SK-N-SH treated with all-trans-retinoic acid at 6 μM for 48 hours (cell line): ENCODE measurements around the gene PABPC1L.

ENCODE experiments used
- ATAC-seq: fragments of 200-7000 bp; cut with Tn5 transposase; 3 replicates; pipeline ENCODE4 v1.9.1; 2020; ENCODE audit warnings: mild to moderate bottlenecking, moderate library complexity
- ARNTL ChIP-seq: fragments of 450-650 bp; formaldehyde crosslinking; IDR thresholded peaks from 2 replicates; pipeline ENCODE4 v1.5.0; 2020; ENCODE audit warnings: low read depth, mild to moderate bottlenecking, moderate library complexity, borderline replicate concordance
- BACH2 ChIP-seq: fragments of 250-450 bp; sonication (Bioruptor Pico); IDR thresholded peaks from 2 replicates; pipeline ENCODE4 v1.9.0; 2021; ENCODE audit warnings: mild to moderate bottlenecking, borderline replicate concordance
- CREB5 ChIP-seq: fragments of 250-450 bp; sonication (Bioruptor Pico); IDR thresholded peaks from 2 replicates; pipeline ENCODE4 v1.5.1; 2020; ENCODE audit warnings: low read depth, mild to moderate bottlenecking, moderate library complexity
- CSDC2 ChIP-seq: fragments of 250-450 bp; sonication (Bioruptor Pico); IDR thresholded peaks from 2 replicates; pipeline ENCODE4 v1.5.0; 2020; ENCODE audit warnings: mild to moderate bottlenecking, moderate library complexity
- CSRNP3 ChIP-seq: fragments of 250-450 bp; sonication (Bioruptor Pico); IDR thresholded peaks from 2 replicates; pipeline ENCODE4 v1.5.1; 2021; ENCODE audit warnings: mild to moderate bottlenecking, moderate library complexity
- ESRRG ChIP-seq: fragments of 250-450 bp; sonication (Bioruptor Pico); IDR thresholded peaks from 2 replicates; pipeline ENCODE4 v1.6.1; 2021; ENCODE audit warnings: mild to moderate bottlenecking
- GLIS3 ChIP-seq: fragments of 250-450 bp; sonication (Bioruptor Pico); IDR thresholded peaks from 2 replicates; pipeline ENCODE4 v1.5.0; 2020; ENCODE audit warnings: mild to moderate bottlenecking, moderate library complexity
- ISL1 ChIP-seq: fragments of 250-450 bp; sonication (Bioruptor Pico); IDR thresholded peaks from 2 replicates; pipeline ENCODE4 v2.1.2; 2022; ENCODE audit warnings: mild to moderate bottlenecking, moderate library complexity
- OSR1 ChIP-seq: fragments of 250-450 bp; sonication (Bioruptor Pico); IDR thresholded peaks from 2 replicates; pipeline ENCODE4 v1.8.0; 2022; ENCODE audit warnings: moderate library complexity, mild to moderate bottlenecking, inconsistent platforms
- PATZ1 ChIP-seq: fragments of 250-450 bp; sonication (Bioruptor Pico); IDR thresholded peaks from 2 replicates; pipeline ENCODE4 v1.8.0; 2020; ENCODE audit warnings: mild to moderate bottlenecking, moderate library complexity, borderline replicate concordance
- PPARA ChIP-seq: fragments of 250-450 bp; sonication (Bioruptor Pico); IDR thresholded peaks from 2 replicates; pipeline ENCODE4 v1.5.0; 2020; ENCODE audit warnings: mild to moderate bottlenecking, borderline replicate concordance
- RARB ChIP-seq: fragments of 250-450 bp; sonication (Bioruptor Pico); IDR thresholded peaks from 2 replicates; pipeline ENCODE4 v1.8.0; 2021; ENCODE audit warnings: mild to moderate bottlenecking, moderate library complexity
- SNAI2 ChIP-seq: fragments of 250-450 bp; sonication (Bioruptor Pico); IDR thresholded peaks from 2 replicates; pipeline ENCODE4 v1.5.0; 2020; ENCODE audit warnings: mild to moderate bottlenecking, moderate library complexity
- TCF4 ChIP-seq: fragments of 250-450 bp; sonication (Bioruptor Pico); IDR thresholded peaks from 2 replicates; pipeline ENCODE4 v1.8.0; 2021; ENCODE audit warnings: mild to moderate bottlenecking, moderate library complexity, borderline replicate concordance
- TOX ChIP-seq: fragments of 250-450 bp; sonication (Bioruptor Pico); IDR thresholded peaks from 2 replicates; pipeline ENCODE4 v1.8.0; 2021; ENCODE audit warnings: mild to moderate bottlenecking, moderate library complexity, borderline replicate concordance
- TSHZ2 ChIP-seq: fragments of 250-450 bp; sonication (Bioruptor Pico); IDR thresholded peaks from 2 replicates; pipeline ENCODE4 v1.5.0; 2020; ENCODE audit warnings: mild to moderate bottlenecking, moderate library complexity
- ZC3H10 ChIP-seq: fragments of 250-450 bp; sonication (Bioruptor Pico); IDR thresholded peaks from 2 replicates; pipeline ENCODE4 v1.5.1; 2021; ENCODE audit warnings: mild to moderate bottlenecking, moderate library complexity
- ZFP3 ChIP-seq: fragments of 250-450 bp; sonication (Bioruptor Pico); IDR thresholded peaks from 2 replicates; pipeline ENCODE4 v1.5.0; 2020; ENCODE audit warnings: mild to moderate bottlenecking, moderate library complexity
- ZFP30 ChIP-seq: fragments of 450-650 bp; formaldehyde crosslinking; IDR thresholded peaks from 2 replicates; pipeline ENCODE4 v1.5.0; 2022; ENCODE audit warnings: mild to moderate bottlenecking, moderate library complexity
- ZNF565 ChIP-seq: fragments of 450-650 bp; formaldehyde crosslinking; conservative IDR thresholded peaks from 2 replicates; pipeline ENCODE4 v1.5.0; 2020; ENCODE audit warnings: low read depth, mild to moderate bottlenecking, moderate library complexity
- ZNF70 ChIP-seq: fragments of 450-650 bp; formaldehyde crosslinking; IDR thresholded peaks from 2 replicates; pipeline ENCODE4 v1.5.0; 2020; ENCODE audit warnings: mild to moderate bottlenecking, moderate library complexity
- ZNF8 ChIP-seq: fragments of 450-650 bp; formaldehyde crosslinking; IDR thresholded peaks from 2 replicates; pipeline ENCODE4 v1.5.0; 2020; ENCODE audit warnings: mild to moderate bottlenecking, moderate library complexity

Gene PABPC1L

GRCh38 chr20:44908987-44909871 lies 631 bp upstream of the PABPC1L start:
- peak; percentile 2; the same call in 2 of the 3 replicates for ATAC-seq
- no peak for TF ChIP-seq PPARA (CRISPR knock-in tag)
- no peak for TF ChIP-seq ZC3H10 (CRISPR knock-in tag)
- TF ChIP-seq CSDC2 (CRISPR knock-in tag): no peak
- TF ChIP-seq GLIS3 (CRISPR knock-in tag): no peak
- TF ChIP-seq CSRNP3 (CRISPR knock-in tag): no peak

- no peak for TF ChIP-seq ZNF8 (CRISPR knock-in tag)
- TF ChIP-seq CSRNP3 (CRISPR knock-in tag): no peak
- no peak for TF ChIP-seq ARNTL (CRISPR knock-in tag)
- TF ChIP-seq PPARA (CRISPR knock-in tag): no peak
- no peak for TF ChIP-seq SNAI2 (CRISPR knock-in tag)
- TF ChIP-seq OSR1 (CRISPR knock-in tag): no peak
- TF ChIP-seq ZC3H10 (CRISPR knock-in tag): no peak
- no peak for TF ChIP-seq RARB (CRISPR knock-in tag)
- no peak for TF ChIP-seq CREB5
- TF ChIP-seq GLIS3 (CRISPR knock-in tag): no peak
- no peak for TF ChIP-seq ISL1 (CRISPR knock-in tag)
- no peak for TF ChIP-seq TCF4
- no peak for TF ChIP-seq BACH2
- TF ChIP-seq ZFP3: no peak
- TF ChIP-seq ESRRG (CRISPR knock-in tag): no peak
- TF ChIP-seq ZNF565 (CRISPR knock-in tag): no peak
- no peak for TF ChIP-seq TSHZ2 (CRISPR knock-in tag)
- peak; percentile 25 for ATAC-seq
Observed at GRCh38 chr20:44910690-44911262, 916 bp downstream of the PABPC1L start.

GRCh38 chr20:44911264-44911921 lies 1.5 kb downstream of the PABPC1L start:
- TF ChIP-seq TCF4 (no peak), OSR1 (CRISPR knock-in tag) (no peak), RARB (CRISPR knock-in tag) (no peak), PPARA (CRISPR knock-in tag) (no peak), GLIS3 (CRISPR knock-in tag) (no peak), ZC3H10 (CRISPR knock-in tag) (no peak)
- ATAC-seq: peak; percentile 14; the same call in 2 of the 3 replicates

DNA sequence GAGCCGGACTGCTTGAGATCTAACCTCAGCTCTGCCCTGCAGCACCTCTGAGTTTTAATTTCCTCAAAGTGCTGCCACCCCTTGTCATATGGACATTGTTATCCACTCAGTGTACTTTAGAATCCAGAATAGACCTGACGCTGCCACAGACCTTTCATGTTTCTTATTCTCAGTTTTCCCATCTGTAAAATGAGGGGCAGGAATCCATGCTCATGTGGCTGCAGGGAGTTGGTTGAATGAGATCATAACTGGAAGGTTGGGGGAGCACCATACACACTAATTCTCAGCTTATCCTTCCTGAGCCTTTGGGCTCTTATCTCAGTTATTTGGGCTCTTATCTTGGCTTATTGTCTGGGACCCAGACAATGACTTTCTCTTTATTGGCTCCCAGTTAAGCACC lies 2.3 kb downstream of the PABPC1L start:
- TF ChIP-seq PATZ1 (no peak), ZC3H10 (CRISPR knock-in tag) (no peak), TOX (CRISPR knock-in tag) (no peak), BACH2 (no peak), CREB5 (no peak), ZFP30 (no peak), ZNF70 (no peak), CSDC2 (CRISPR knock-in tag) (no peak), OSR1 (CRISPR knock-in tag) (no peak)
- ATAC-seq: no peak
